A549 (cell line): ENCODE data around the gene PRKCD.

Source experiments
- CHD2 ChIP-seq: fragments of 150-350 bp; IDR thresholded peaks from 2 replicates; pipeline ENCODE4 v1.6.1; 2014; ENCODE audit warnings: low read length; ENCODE audit not compliant: partially characterized antibody
- CTCF ChIP-seq: fragments of >200 bp; sonication (Bioruptor Twin); formaldehyde crosslinking; IDR thresholded peaks from 3 replicates; pipeline ENCODE4 v1.5.1; 2016
- HDAC2 ChIP-seq: fragments of 200-600 bp; sonication (generic); IDR thresholded peaks from 2 replicates; pipeline ENCODE4 v1.6.1; 2016
- KDM1A ChIP-seq: fragments of 200-600 bp; sonication (generic); IDR thresholded peaks from 2 replicates; pipeline ENCODE4 v1.6.1; 2016; ENCODE audit warnings: low read depth, mild to moderate bottlenecking
- POLR2A ChIP-seq: IDR thresholded peaks from 2 replicates; pipeline ENCODE4 v1.6.1; 2012; ENCODE audit warnings: mild to moderate bottlenecking, low read length
- REST ChIP-seq: fragments of 200-600 bp; sonication (generic); IDR thresholded peaks from 2 replicates; pipeline ENCODE4 v1.6.1; 2016; ENCODE audit warnings: antibody characterized with exemption, mild to moderate bottlenecking, moderate library complexity
- SREBF2 ChIP-seq: fragments of 450-650 bp; IDR thresholded peaks from 2 replicates; pipeline ENCODE4 v1.6.1; 2014; ENCODE audit warnings: mild to moderate bottlenecking, moderate library complexity
- TF ChIP-seq, protein P1 (sequence below): IDR thresholded peaks from 2 replicates; pipeline ENCODE4 v1.6.1; 2012

DNA sequence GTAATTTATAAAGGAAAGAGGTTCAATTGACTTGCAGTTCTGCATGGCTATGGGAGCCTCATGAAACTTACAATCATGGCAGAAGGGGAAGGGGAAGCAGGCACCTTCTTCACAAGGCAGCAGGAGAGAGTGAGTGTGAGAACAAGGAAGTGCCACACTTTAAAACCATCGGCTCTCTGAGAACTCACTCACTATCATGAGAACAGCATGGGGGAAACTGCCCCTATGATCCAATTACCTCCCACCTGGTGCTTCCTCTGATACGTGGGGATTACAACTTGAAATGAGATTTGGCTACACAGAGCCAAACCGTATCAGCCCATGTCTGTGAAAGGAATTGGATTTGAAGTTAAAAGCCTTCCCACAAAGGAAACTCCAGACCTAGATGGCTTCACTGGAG, 55.7 kb downstream of the PRKCD start:
- TF ChIP-seq KDM1A (no peak), CTCF (no peak), SREBF2 (no peak), CHD2 (no peak), POLR2A (no peak), REST (no peak), HDAC2 (no peak)
- TF ChIP-seq, protein P1, sequence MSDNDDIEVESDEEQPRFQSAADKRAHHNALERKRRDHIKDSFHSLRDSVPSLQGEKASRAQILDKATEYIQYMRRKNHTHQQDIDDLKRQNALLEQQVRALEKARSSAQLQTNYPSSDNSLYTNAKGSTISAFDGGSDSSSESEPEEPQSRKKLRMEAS: no peak
